HG02970 (cell line): ENCODE data around the gene ATF7.
A peak's percentile ranks its signal among the peaks of the same experiment; 100 is the strongest.

Experiments used
- ATAC-seq: cut with Tn5 transposase; IDR thresholded peaks from one replicate; pipeline ENCODE4 v1.9.1; 2021; ENCODE audit warnings: mild to moderate bottlenecking, moderate library complexity, moderate number of reproducible peaks; ENCODE audit not compliant: unreplicated experiment, low FRiP score

The ATF7 gene

DNA sequence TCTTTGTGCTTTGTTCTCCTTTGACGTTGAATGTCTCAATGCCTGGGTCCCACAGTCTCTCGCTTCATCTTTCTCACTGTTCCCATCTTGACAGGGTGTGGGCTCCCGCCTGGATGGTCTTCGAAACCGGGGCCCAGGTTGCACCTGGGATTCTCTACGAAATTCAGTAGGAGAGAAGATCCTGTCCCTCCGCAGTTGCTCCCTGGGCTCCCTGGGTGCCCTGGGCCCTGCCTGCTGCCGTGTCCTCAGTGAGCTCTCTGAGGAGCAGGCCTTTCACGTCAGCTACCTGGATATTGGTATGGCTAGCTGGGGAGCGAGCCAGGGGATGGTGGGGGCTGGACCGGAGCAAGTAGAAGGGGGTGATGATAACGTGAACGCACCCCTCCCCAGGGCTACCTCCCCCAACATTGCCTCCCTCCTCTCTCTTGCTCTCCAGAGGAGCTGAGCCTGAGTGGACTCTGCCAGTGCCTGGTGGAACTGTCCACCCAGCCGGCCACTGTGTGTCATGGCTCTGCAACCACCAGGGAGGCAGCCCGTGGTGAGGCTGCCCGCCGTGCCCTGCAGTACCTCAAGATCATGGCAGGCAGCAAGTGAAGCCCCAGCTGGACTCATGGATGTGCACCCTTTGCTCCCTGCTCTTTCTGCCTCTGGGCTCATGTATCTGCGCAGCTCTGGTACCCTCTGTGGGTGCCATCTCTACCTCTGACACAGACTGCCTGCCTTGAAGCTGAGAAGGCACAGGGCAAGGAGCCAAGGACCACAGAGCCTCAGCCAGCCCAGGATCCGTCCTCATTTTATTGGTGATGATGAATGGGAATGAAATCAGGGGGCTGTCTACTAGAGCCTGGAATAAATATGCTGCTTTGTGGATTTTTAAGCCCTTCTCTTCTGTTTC lies 120.4 kb downstream of the ATF7 start:
- no peak for ATAC-seq

- ATAC-seq, result no peak
Measured at GRCh38 chr12:53505086-53505485, 121.1 kb downstream of the ATF7 start.

DNA sequence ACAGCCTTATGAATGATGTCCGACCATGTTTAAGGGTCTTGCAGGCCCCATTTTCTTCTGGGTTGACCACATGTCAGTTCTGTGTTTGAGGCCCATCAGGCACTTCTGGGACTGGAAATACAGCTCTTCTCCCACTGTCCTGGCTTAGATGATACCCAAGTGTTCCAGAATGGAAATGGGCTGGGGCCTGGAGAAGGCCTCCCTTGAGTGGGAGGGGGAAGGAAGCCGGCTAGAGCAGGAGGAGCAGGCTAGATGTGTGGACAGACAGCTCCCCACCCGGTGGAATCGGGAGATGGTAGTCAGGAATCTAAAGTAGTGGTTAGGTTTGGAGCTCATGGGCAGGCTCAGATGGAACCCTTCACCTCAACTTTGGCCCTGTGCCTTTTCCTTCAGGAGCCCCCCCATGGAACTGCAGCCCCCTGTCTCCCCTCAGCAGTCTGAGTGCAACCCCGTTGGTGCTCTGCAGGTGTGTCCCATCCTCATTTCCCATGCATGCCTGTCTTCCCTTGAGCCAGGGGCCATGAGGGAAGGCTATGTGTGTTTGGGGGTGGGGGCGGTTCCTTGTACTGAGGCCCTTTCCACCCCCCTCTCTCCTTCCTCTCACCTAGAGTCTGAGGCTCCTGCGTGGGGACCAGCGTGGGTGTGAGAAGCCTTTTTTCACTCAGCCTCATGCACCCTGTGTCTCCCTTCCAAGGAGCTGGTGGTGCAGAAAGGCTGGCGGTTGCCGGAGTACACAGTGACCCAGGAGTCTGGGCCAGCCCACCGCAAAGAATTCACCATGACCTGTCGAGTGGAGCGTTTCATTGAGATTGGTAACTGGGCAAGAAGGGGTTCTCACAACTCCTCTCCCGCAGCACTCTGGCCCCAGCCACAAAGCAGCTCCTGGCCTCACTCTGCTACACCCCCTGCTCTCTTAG lies 121.9 kb downstream of the ATF7 start:
- ATAC-seq, result no peak

- ATAC-seq, result no peak
Measured at GRCh38 chr12:53502983-53503728, 123.0 kb downstream of the ATF7 start.

DNA sequence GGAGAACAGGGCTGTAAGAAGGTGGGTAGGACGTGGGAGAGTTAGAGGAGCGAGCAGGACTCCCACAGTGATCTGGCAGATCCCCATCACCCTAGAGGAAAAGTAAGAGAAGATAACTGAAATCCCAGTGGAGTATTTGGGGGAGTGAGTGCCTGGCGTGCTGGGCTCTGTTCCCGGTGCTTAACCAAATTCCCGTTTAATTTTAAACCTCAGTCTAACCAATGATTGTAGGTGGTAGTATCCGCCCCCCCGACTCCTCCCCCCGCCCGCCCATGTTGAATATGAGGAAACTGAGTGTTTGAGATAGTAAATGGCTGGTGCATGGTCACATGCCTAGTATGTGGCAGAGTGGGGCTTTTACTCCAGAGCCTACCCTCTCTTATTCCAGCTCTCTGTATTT lies 123.9 kb downstream of the ATF7 start:
- ATAC-seq, result no peak

- ATAC-seq, result no peak
Measured at GRCh38 chr12:53501615-53502181, 124.5 kb downstream of the ATF7 start.

- peak; percentile 83 for ATAC-seq
Measured at GRCh38 chr12:53500776-53501614, 125.2 kb downstream of the ATF7 start, which contains the start of gene TARBP2. TARBP2 (plus strand) TSS chr12:53501283; CDS start chr12:53501409, 126 bp downstream.

GRCh38 chr12:53500142-53500775 lies 125.9 kb downstream of the ATF7 start:
- no peak for ATAC-seq

- ATAC-seq, result no peak
Measured at GRCh38 chr12:53499266-53500141, 126.7 kb downstream of the ATF7 start, which contains the start of gene MAP3K12. MAP3K12 (minus strand) TSS chr12:53499458; CDS start chr12:53487391, 12,067 bp downstream.

DNA sequence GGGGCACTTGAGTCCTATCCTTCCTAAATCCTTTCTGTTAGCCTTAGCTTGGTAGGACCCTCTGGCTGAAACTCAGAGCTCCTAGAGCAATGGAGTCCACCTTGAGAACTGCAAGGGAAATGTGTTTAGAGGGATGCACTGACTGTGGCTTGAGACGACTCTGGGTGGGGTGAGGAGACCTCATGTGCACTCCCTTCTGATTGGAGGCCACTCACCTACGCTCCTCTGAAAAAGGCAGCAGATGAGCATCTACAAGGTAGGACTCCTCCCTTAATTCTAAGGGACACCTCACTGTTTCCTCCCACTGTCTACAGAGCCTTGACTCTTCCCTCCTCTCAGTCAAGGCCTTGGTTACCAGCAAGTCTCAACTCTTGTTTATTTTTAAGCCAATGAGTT lies 127.9 kb downstream of the ATF7 start:
- no peak for ATAC-seq

DNA sequence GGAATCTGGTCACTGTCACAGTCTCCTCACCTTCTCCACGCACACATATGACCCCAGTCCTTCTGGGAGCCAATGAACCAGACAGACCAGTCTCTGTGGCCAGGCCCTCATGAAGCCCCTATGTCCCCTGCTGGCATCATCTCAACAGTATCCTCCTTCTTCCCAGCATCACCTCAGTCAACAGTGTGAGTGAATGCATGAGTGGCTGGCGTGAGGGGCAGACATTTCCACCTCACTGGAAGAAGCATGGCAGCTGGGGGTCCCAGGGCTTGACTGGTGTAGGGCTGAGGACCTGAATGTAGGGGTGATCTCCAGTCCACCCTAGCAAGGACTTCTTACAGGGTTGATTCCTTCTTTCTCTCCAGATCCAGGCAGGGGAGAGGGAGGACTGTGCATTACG lies 128.7 kb downstream of the ATF7 start:
- ATAC-seq, result no peak

GRCh38 chr12:53496752-53497032 lies 129.5 kb downstream of the ATF7 start:
- ATAC-seq, result no peak

- ATAC-seq, result no peak
Measured at GRCh38 chr12:53495903-53496751, 130.1 kb downstream of the ATF7 start.

DNA sequence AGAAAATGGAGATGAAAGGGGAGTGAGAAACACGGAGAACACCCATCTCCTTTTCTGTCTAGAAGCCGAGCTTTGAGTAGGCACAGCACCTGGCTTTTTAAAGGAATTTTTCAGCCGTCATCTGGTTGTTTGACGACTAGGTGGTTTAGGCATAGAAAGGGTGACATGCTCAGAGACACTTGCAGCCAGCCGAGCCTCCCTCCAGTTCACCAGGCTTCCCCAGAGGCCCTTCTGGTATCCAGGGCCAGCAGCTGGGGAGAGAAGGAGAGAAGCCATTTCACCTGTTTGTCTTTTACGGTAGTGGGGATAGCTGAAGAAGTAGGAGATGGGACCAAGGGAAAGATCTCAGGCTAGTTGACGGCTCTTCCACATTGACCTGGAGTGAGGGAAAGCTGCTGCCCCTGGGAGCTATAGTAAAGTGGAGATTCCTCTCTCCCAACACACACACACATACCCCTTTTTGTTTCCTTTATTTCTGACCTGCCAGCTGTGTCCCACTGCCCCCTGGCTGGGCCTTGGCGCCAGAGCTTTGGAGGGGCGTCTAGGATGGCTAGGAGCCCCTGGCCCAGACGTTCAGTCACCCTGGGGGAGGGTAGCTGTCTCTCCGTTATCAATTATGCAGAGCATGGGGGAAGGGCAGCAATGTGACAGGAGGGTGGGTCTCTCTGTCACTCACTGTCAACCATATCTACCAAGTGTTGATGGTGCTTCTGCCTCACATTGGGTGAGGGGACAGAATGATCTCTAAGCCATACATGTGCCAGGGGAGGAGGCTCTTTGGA lies 132.4 kb downstream of the ATF7 start:
- ATAC-seq, result no peak

DNA sequence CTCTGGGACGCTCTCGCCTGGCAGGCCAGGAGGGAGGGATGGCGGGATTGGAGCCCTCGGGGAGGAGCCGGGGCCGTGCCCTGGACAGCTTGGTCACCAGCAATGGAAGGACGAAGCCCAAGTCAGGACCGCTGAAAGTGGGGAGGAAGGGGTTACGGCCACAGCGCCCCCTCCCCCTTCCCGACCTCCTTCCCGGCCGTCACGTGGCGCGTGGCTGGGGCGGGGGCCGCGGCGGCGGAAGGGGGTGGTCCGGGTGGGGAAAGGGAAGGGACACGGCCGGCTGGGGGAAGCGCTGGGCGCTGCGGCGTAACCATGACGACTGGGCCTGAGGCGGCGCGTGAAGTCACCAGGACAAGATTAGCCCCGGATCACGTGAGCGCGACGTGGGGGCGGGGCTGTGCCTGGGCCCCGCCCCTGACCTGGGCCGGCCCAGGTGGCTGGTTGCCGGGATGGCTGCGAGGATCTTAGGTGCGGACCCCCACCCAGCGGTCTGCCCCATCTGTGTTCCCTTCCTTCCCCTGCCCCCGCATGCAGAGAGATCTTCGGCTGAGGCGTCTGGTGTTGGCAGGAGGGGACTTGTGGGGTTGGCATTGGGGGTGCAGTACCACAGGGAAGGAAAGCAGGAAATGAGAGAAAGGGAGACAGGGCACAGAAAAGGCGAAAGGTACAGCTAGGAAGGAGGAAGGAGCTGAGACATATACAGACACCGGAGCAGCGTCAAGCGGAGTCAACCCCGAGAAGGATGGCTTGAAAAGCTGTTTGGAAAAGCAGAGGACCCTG lies 133.2 kb downstream of the ATF7 start:
- ATAC-seq, result peak; percentile 84

DNA sequence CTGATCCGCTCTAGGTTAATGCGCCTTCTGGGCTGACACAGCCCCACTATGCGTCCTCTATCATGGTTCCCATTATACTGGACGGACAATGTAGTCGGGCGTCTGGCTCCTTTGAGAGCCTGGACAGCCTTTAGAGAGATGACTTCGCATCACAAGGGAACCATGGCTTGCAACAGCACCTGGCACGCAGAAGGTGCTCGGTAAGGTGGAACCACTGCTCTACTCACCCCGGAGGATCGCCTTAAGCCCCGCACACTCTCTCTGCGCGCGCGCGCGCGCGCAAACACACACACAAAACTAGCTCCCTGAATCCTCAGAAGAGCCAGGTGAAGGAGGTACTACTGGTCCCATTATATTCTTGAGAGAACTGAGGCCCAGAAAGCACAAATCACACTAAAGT lies 134.0 kb downstream of the ATF7 start:
- ATAC-seq, result no peak
